Activated CD4-positive, alpha-beta T cell treated with anti-CD3 and anti-CD28 coated beads for 48 hours (primary cell): ENCODE measurements around the gene FBXO22.
"Not testable (repeated sequence)": the region's sequence is repeated elsewhere in the genome, so short reads cannot be mapped to it uniquely, and the experiment has no call there.

Experiments
- DNase-seq: peaks from one replicate; pipeline ENCODE4 v3.0.0-alpha.2; 2020

FBXO22 gene

GRCh38 chr15:75984706-75985105 lies 81.0 kb downstream of the FBXO22 start:
- not testable (repeated sequence) for DNase-seq

- DNase-seq = no peak
Observed at GRCh38 chr15:75985971-75986370, 82.3 kb downstream of the FBXO22 start.

GRCh38 chr15:75989045-75989444 lies 85.4 kb downstream of the FBXO22 start:
- no peak for DNase-seq

- DNase-seq = no peak
Observed at GRCh38 chr15:75989875-75990274, 86.2 kb downstream of the FBXO22 start.
